GM18502 (cell line): ENCODE measurements around the gene C11orf21.

Source experiments
- ATAC-seq: cut with Tn5 transposase; IDR thresholded peaks from one replicate; pipeline ENCODE4 v1.9.1; 2021; ENCODE audit warnings: mild to moderate bottlenecking; ENCODE audit not compliant: unreplicated experiment, poor library complexity

C11orf21 gene

DNA sequence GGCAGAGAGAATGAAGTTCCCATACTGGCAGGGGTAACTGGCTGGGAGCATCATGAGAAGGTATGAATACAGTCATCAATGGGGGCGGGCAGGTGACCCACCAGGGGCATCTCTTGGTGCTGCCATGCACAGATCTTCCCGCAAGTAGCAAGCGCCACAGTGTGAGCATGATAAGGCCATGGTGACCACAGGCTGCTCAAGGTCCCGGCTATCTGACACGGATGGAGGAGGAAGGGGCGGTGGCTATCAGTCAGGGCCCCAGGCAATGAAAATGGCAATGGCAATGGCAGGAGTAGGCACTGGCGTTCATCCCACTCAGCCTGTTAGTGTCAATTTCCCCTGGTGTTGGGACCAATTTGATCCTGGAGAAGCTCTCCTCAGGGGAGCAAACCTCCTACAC is 53.0 kb downstream of the C11orf21 start:
- no peak for ATAC-seq

GRCh38 chr11:2248242-2248641 is 53.5 kb downstream of the C11orf21 start:
- no peak for ATAC-seq

- ATAC-seq, result no peak
These were observed 54.2 kb downstream of the C11orf21 start for GRCh38 chr11:2247496-2247895.
